Parathyroid adenoma (tissue), 2 donors: Measurements from ENCODE around the gene MLLT1.

Source experiments
- H2AFZ ChIP-seq: fragments of 300-600 bp; sonication (generic); one replicate; pipeline ENCODE4 v1.7.0; 2017; ENCODE audit warnings: antibody characterized with exemption, mild to moderate bottlenecking
- H3K27ac ChIP-seq: fragments of 300-600 bp; sonication (generic); one replicate; pipeline ENCODE4 v1.7.0; 2017
- H3K27me3 ChIP-seq: fragments of 300-600 bp; sonication (generic); one replicate; pipeline ENCODE4 v1.7.0; 2017; ENCODE audit warnings: low read length; ENCODE audit not compliant: control insufficient read depth, insufficient read depth
- H3K36me3 ChIP-seq: fragments of 300-600 bp; sonication (generic); one replicate; pipeline ENCODE4 v1.7.0; 2017; ENCODE audit warnings: low read length; ENCODE audit not compliant: control insufficient read depth, insufficient read depth
- H3K4me1 ChIP-seq: fragments of 300-600 bp; sonication (generic); one replicate; pipeline ENCODE4 v1.7.0; 2017; ENCODE audit warnings: control low read depth
- H3K4me2 ChIP-seq: fragments of 300-600 bp; sonication (generic); one replicate; pipeline ENCODE4 v1.7.0; 2017; ENCODE audit warnings: low read length
- H3K4me3 ChIP-seq: fragments of 300-600 bp; sonication (generic); one replicate; pipeline ENCODE4 v1.7.0; 2017; ENCODE audit warnings: low read depth, low read length
- H3K79me2 ChIP-seq: fragments of 300-600 bp; sonication (generic); one replicate; pipeline ENCODE4 v1.7.0; 2017; ENCODE audit warnings: control low read depth
- H3K9ac ChIP-seq: fragments of 300-600 bp; sonication (generic); one replicate; pipeline ENCODE4 v1.7.0; 2017; ENCODE audit warnings: mild to moderate bottlenecking
- H3K9me3 ChIP-seq: fragments of 300-600 bp; sonication (generic); one replicate; pipeline ENCODE4 v1.7.0; 2017; ENCODE audit warnings: low read length; ENCODE audit not compliant: control insufficient read depth
- CTCF ChIP-seq: fragments of 300-600 bp; sonication (generic); IDR thresholded peaks from one replicate; pipeline ENCODE4 v1.7.0; 2017; ENCODE audit warnings: antibody characterized with exemption, mild to moderate bottlenecking
- donor health status: primary hyperparathyroidism.

MLLT1 gene

DNA sequence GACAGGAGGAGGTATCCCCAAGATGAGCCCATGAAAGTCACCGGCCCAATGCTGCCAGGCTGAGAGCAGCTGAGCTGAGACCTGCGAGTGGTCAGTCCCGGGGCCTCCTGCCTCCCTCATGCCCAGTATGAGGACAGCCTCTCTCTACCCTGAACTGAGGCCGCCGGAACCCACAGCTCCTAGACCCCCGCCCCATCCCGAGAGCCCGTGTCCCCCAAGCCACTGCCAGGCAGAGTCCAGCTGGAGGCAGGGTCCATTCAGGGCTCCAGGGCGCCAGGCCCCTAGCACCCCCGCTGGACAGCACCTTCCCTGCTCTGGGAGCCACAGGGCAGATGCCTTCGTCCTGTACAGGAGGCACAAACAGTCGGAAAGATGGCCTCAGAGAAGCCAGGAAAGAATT is 38.7 kb downstream of the MLLT1 start:
- Histone ChIP-seq H3K79me2 (peaks cover 79% of the 10 kb centered on the region), H2AFZ (no peak overlapping the region), H3K27ac (no peak overlapping the region), H3K4me2 (no peak overlapping the region), H3K4me1 (peaks cover 49% of the 10 kb centered on the region), H3K36me3 (no peaks in the 10 kb centered on the region), H3K9ac (no peak overlapping the region), H3K27me3 (no peaks in the 10 kb centered on the region), H3K9me3 (no peaks in the 10 kb centered on the region), H3K4me3 (no peak overlapping the region)
- no peak for TF ChIP-seq CTCF

DNA sequence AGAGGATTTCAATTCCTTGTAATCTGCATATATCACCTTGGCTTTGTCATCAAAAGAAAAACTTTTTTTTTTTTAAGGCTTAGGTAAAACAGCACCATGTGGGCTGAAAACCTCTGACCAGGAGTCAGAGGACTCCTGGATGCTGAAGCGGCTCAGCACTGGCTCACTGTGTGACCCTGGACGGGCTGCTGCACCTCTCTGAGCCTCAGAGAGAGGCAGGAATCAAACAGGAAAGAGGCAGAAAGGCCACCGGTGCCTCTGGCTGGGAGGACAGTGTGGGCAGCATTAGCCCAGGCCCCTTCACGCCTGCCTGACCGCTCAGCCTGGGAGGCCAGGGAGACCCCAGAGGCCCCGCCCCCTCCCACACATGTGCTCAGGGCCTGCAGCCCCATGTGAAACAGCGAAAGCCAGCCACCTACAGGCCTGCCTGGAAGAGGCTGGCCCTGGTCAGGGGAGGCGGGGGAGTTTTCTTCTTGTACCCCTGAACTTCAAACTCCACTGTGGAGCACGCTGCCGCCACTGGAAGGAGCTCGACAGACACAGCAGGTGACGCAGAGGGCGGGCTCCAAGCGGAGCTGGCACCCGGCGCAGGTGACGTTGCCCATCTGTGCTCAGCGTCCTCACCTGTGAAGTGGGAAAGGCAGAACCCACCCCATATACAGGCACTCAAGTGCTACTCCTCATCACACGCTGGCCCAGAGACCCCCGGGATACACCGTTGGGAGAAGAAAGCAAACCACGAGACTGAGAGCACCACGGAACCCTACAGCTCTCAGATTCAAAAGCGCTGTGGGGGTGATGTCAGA is 39.7 kb downstream of the MLLT1 start:
- no peaks in the 10 kb centered on the region for H3K9me3 ChIP-seq
- no peaks in the 10 kb centered on the region for H3K27me3 ChIP-seq
- H3K4me1 ChIP-seq, result peaks cover 56% of the 10 kb centered on the region
- peaks cover 82% of the 10 kb centered on the region for H3K79me2 ChIP-seq
- peak overlapping the region; percentile 86 for H3K27ac ChIP-seq
- H2AFZ ChIP-seq, result no peak overlapping the region
- no peak for TF ChIP-seq CTCF
- no peak overlapping the region for H3K4me3 ChIP-seq
- no peak overlapping the region for H3K9ac ChIP-seq
- H3K36me3 ChIP-seq, result no peaks in the 10 kb centered on the region
- no peak overlapping the region for H3K4me2 ChIP-seq

- H3K9me3 ChIP-seq, result no peaks in the 10 kb centered on the region
- no peaks in the 10 kb centered on the region for H3K36me3 ChIP-seq
- peak overlapping the region; percentile 86 for H3K27ac ChIP-seq
- H3K79me2 ChIP-seq, result peaks cover 82% of the 10 kb centered on the region
- H3K27me3 ChIP-seq, result no peaks in the 10 kb centered on the region
- no peak overlapping the region for H2AFZ ChIP-seq
- H3K4me3 ChIP-seq, result no peak overlapping the region
- no peak for TF ChIP-seq CTCF
- no peak overlapping the region for H3K4me2 ChIP-seq
- H3K9ac ChIP-seq, result no peak overlapping the region
- peaks cover 56% of the 10 kb centered on the region for H3K4me1 ChIP-seq
These were observed 40.4 kb downstream of the MLLT1 start for GRCh38 chr19:6239401-6239844.

GRCh38 chr19:6238643-6239281 is 41.0 kb downstream of the MLLT1 start:
- Histone ChIP-seq H3K36me3 (no peaks in the 10 kb centered on the region), H3K4me2 (peak overlapping the region; percentile 10), H3K27ac (peak overlapping the region; percentile 86), H3K79me2 (peaks cover 83% of the 10 kb centered on the region), H3K9ac (no peak overlapping the region), H2AFZ (peak overlapping the region; percentile 30), H3K4me1 (peaks cover 56% of the 10 kb centered on the region), H3K9me3 (no peaks in the 10 kb centered on the region), H3K4me3 (no peak overlapping the region), H3K27me3 (no peaks in the 10 kb centered on the region)
- no peak for TF ChIP-seq CTCF
